Right lobe of liver (tissue), 6 donors: ENCODE data around the gene MAP4K4. TPM values are rescaled to one million over a fixed set of nuclear protein-coding genes. Genes with fewer than 3 reads are reported as not detected.
A peak's percentile ranks its signal among the peaks of the same experiment; 100 is the strongest.

ENCODE experiments used
- ATAC-seq, 4 donors: fragments of 200-7000 bp; cut with Tn5 transposase; one replicate each; pipeline ENCODE4 v1.9.1; 2020; ENCODE audit warnings: mild to moderate bottlenecking in 4 of 4, moderate library complexity in 4 of 4
- DNase-seq, 3 donors: peaks; one replicate each; pipeline ENCODE4 v3.0.0-alpha.2; 2020
- H3K27ac ChIP-seq, 3 donors: fragments of 200-600 bp; one replicate each; pipeline ENCODE4 v1.8.0; 2022
- H3K27me3 ChIP-seq, 2 donors: fragments of 200-600 bp; one replicate each; pipeline ENCODE4 v1.8.0; 2022
- H3K36me3 ChIP-seq, 4 donors: fragments of 200-600 bp; sonication (generic) in 1 of 4; one replicate each; pipeline versions ENCODE4 v1.5.1 to v1.8.0; 2017 to 2022; ENCODE audit warnings: control low read depth in 1 of 4
- H3K4me1 ChIP-seq, 4 donors: fragments of 200-600 bp; sonication (generic) in 1 of 4; one replicate each; pipeline versions ENCODE4 v1.5.1 to v1.8.0; 2017 to 2022; ENCODE audit warnings: control low read depth in 1 of 4
- H3K4me3 ChIP-seq, 3 donors: fragments of 200-600 bp; one replicate each; pipeline ENCODE4 v1.8.0; 2022
- H3K9me3 ChIP-seq, 4 donors: fragments of 200-600 bp; sonication (generic) in 1 of 4; one replicate each; pipeline versions ENCODE4 v1.5.1 to v1.8.0; 2017 to 2022; ENCODE audit warnings: control low read depth in 1 of 4
- POLR2A ChIP-seq: fragments of 450-650 bp; IDR thresholded peaks from one replicate; pipeline ENCODE4 v1.6.1; 2017; ENCODE audit warnings: antibody characterized with exemption, mild to moderate bottlenecking
- WGBS: methylation state at CpG from one replicate; pipeline ENCODE4 v1.1.6; 2018; ENCODE audit warnings: low coverage, low lambda C conversion rate; ENCODE audit not compliant: insufficient coverage; ENCODE audit errors: missing lambda C conversion rate; 5-methylcytosine and 5-hydroxymethylcytosine counted together
- intact Hi-C, 2 donors: fragments of 100-400 bp; cut with DNase I; formaldehyde crosslinking; loops; one replicate each; pipeline versions ENCODE4 v1.11.2 to v1.14.1; 2022
- total RNA-seq, 6 experiments: library from RNA; depleted of rRNA in 2 of 6; stranded (reverse); fragments of >200 nt in 2 of 6; fragmentation: NEBNext Ultra II Directional in 3 of 6; extraction: Animal tissue kit (Norgen Biotek cat#: 25700) in 3 of 6; gene quantifications; one replicate each; pipeline versions ENCODE4 v1.1.0 to v1.2.4, GENCODE V29; 2016 to 2023
- TF ChIP-seq, protein P1 (sequence below), 4 donors: fragments of 200-600 bp in 3 of 4; fragments of 450-650 bp in 1 of 4; IDR thresholded peaks; one replicate each; pipeline versions ENCODE4 v1.5.1 to v1.8.0; 2016 to 2022; ENCODE audit warnings: antibody characterized with exemption in 4 of 4, mild to moderate bottlenecking in 2 of 4
- donor health status: DM: no; HTN: yes; CAD: no.
- donor health status: DM: no; HTN: no; CAD: no.
- donor health status: DM: no; HTN: no; CAD: no.
- donor health status: DM: no; HTN: yes; CAD: no.
- donor health status: DM: no; HTN: yes; CAD: no.

MAP4K4 gene
- total RNA-seq, 6 experiments from 2014 or later: 29.8 to 36.5 (median 31.1) TPM

DNA sequence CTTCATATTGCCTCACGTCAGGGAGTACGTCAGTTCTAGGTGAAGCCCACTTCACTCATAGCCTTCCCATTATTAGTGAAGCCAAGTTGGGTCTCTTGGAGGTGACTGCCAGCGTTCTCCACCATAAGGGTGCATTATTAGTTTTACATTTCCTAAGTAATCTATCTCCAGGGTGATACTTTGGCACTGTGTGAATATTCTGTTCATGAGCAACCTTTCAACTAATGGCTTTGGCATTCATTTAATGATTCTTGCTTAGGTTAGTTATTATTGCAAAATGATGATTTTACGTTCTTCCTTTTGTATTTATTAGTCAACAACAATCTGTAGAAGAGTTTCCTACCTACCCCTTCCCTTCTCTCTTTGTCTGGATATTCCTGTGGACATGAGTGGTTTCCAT is 97.5 kb downstream of the MAP4K4 start:
- H3K4me3 ChIP-seq: no peak overlapping the region
- no peaks in the 10 kb centered on the region for H3K36me3 ChIP-seq
- no peaks in the 10 kb centered on the region for H3K27me3 ChIP-seq
- no peak for TF ChIP-seq POLR2A
- TF ChIP-seq, protein P1, sequence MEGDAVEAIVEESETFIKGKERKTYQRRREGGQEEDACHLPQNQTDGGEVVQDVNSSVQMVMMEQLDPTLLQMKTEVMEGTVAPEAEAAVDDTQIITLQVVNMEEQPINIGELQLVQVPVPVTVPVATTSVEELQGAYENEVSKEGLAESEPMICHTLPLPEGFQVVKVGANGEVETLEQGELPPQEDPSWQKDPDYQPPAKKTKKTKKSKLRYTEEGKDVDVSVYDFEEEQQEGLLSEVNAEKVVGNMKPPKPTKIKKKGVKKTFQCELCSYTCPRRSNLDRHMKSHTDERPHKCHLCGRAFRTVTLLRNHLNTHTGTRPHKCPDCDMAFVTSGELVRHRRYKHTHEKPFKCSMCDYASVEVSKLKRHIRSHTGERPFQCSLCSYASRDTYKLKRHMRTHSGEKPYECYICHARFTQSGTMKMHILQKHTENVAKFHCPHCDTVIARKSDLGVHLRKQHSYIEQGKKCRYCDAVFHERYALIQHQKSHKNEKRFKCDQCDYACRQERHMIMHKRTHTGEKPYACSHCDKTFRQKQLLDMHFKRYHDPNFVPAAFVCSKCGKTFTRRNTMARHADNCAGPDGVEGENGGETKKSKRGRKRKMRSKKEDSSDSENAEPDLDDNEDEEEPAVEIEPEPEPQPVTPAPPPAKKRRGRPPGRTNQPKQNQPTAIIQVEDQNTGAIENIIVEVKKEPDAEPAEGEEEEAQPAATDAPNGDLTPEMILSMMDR (IDR thresholded peaks at IDR 0.05): no peak
- WGBS: 66% methylated on average over 4 of the region's 4 CpGs
- ATAC-seq (no peak), DNase-seq (no peak)
- peaks cover 0 to 35% (median 0%) of the 10 kb centered on the region in 4 donors for H3K4me1 ChIP-seq
- intact Hi-C loops: no loop called here
- no peaks in the 10 kb centered on the region for H3K9me3 ChIP-seq
- no peak overlapping the region for H3K27ac ChIP-seq

DNA sequence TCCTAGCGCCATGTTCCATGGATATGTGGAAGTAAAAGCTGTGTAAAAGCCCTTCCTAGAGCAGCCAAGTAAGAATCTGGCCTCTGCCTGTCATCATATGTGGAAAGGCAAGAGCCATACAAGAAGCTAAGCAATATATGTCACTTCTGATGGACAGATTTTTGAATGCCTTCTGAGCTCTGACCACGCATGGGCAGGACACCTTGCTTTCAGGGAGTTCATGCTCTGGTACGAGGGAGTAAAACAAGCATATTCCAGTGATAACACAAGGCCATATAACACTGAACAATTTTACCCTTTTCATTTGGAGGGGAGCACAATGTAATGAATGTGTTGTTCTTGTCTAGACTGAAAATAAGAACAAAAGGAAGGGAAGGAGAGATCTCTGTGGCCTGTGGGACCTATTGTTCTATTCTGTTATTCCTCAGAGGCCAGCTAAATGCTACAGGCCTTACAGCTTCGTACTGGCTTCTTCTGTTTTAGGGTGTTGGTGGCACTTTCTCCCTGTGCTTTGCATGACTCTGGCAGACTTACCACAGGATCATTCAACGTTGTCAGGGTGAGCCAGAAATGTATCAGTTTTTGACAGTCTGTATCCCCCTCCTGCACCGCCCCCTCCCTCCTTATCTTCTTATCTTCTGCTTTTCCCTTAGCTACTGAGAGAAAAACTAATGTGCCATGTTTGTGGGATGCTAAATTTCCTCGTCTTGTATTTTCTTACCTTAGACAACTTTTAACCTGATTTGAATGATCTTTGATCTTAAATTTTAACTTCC is 99.5 kb downstream of the MAP4K4 start:
- H3K9me3 ChIP-seq: no peaks in the 10 kb centered on the region
- H3K36me3 ChIP-seq: no peaks in the 10 kb centered on the region
- TF ChIP-seq, protein P1 (IDR thresholded peaks at IDR 0.05): no peak
- TF ChIP-seq POLR2A: no peak
- no peak overlapping the region for H3K4me3 ChIP-seq
- peaks cover 0 to 29% (median 0%) of the 10 kb centered on the region in 4 donors for H3K4me1 ChIP-seq
- intact Hi-C loops: no loop called here
- H3K27ac ChIP-seq: no peak overlapping the region
- ATAC-seq (peak in 1 of 4 donors; percentile 14), DNase-seq (no peak)
- WGBS: 77% methylated on average over 7 of the region's 7 CpGs
- no peaks in the 10 kb centered on the region for H3K27me3 ChIP-seq

DNA sequence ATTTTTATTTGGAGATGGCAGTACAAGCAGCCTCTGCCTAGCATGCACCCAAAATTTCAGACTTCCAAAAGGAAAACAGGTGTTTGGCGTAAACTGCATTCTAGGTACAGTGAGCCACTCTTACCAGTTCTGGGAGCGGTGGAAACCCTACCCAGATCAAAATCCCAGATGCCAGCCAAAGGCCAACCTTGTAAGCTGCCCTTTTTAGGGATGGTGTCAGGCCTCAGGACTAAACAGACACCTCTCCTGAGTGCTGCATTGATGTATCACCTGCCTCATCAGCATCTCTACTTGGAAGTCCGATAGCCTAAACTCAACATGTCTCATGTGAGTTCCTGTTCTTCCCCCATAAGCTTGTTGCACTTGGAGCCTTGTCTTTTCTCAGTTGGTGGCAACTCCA is 104.0 kb downstream of the MAP4K4 start:
- no peaks in the 10 kb centered on the region for H3K36me3 ChIP-seq
- H3K4me3 ChIP-seq: no peak overlapping the region
- peaks cover 0 to 56% (median 18%) of the 10 kb centered on the region in 4 donors for H3K4me1 ChIP-seq
- intact Hi-C loops: no loop called here
- H3K27me3 ChIP-seq: no peaks in the 10 kb centered on the region
- no peaks in the 10 kb centered on the region for H3K9me3 ChIP-seq
- TF ChIP-seq, protein P1 (IDR thresholded peaks at IDR 0.05): no peak
- TF ChIP-seq POLR2A: no peak
- WGBS: 80% methylated on average over 1 of the region's 3 CpGs
- no peak overlapping the region for H3K27ac ChIP-seq
- no peak for DNase-seq
- no peak for ATAC-seq

DNA sequence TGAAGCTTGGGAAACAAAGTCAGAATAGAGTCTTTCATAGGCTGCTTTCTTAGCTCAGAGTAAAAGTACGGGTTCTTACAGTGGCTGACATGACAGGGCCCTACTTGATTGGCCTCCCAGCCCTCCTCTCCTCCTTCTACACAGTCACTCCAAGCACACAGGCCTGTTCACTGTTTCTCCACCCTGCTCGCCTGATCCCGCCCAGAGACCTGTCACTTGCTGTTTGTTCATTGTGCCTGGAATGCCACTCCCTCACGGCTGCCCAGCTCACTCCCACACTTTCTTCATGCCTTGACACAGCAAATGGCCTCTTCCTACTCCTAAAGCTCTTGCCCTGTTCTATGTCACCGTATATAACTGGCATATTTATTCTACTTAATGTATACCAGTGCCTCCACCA is 104.8 kb downstream of the MAP4K4 start:
- WGBS: 69% methylated on average over 5 of the region's 5 CpGs
- H3K9me3 ChIP-seq: no peaks in the 10 kb centered on the region
- H3K27ac ChIP-seq: no peak overlapping the region
- no peak overlapping the region for H3K4me3 ChIP-seq
- intact Hi-C loops: no loop called here
- no peak for TF ChIP-seq POLR2A
- TF ChIP-seq, protein P1 (IDR thresholded peaks at IDR 0.05): no peak
- DNase-seq (no peak), ATAC-seq (peak; percentile 8 to 36 (median 23))
- no peaks in the 10 kb centered on the region for H3K27me3 ChIP-seq
- peaks cover 0 to 50% (median 18%) of the 10 kb centered on the region in 4 donors for H3K4me1 ChIP-seq
- no peaks in the 10 kb centered on the region for H3K36me3 ChIP-seq
